Transverse colon (tissue), 3 donors: ENCODE data around the gene CD300LG.

ENCODE experiments used
- EP300 ChIP-seq: sonication (generic); formaldehyde crosslinking; IDR thresholded peaks from one replicate; pipeline ENCODE4 v1.6.1; 2017; ENCODE audit warnings: antibody characterized with exemption, low read depth
- POLR2A ChIP-seq: fragments of 450-650 bp; IDR thresholded peaks from one replicate; pipeline ENCODE4 v1.6.1; 2016; ENCODE audit warnings: antibody characterized with exemption, mild to moderate bottlenecking, moderate library complexity
- TF ChIP-seq, protein P1 (sequence below), 5 experiments: fragments of 200-600 bp in 3 of 5; fragments of 450-650 bp in 2 of 5; sonication (generic) in 3 of 5; IDR thresholded peaks; 1 replicate in 2 of 5; 2 replicates in 3 of 5; pipeline ENCODE4 v1.5.1; 2016 to 2017; ENCODE audit warnings: antibody characterized with exemption in 5 of 5, inconsistent platforms in 3 of 5, mild to moderate bottlenecking in 2 of 5, moderate library complexity in 1 of 5

DNA sequence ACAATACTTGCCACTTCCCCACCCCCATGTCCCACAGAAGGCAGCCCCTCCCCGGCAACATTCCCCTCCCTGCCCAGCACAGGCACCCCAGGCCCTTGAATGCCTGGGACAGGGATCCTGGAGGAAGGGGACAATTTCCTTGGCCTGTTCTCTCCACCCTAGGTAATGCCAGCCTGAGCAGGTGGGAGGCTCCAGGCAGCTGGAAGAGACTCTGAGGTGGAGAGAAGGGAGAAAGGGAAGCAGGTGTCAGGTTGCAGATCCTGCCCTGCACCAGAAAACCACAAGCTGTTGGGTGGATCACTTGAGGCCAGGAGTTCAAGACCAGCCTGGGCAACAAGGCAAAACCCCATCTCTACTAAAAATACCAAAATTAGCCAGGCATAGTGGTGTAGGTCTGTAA, 51.5 kb downstream of the CD300LG start:
- TF ChIP-seq, protein P1, sequence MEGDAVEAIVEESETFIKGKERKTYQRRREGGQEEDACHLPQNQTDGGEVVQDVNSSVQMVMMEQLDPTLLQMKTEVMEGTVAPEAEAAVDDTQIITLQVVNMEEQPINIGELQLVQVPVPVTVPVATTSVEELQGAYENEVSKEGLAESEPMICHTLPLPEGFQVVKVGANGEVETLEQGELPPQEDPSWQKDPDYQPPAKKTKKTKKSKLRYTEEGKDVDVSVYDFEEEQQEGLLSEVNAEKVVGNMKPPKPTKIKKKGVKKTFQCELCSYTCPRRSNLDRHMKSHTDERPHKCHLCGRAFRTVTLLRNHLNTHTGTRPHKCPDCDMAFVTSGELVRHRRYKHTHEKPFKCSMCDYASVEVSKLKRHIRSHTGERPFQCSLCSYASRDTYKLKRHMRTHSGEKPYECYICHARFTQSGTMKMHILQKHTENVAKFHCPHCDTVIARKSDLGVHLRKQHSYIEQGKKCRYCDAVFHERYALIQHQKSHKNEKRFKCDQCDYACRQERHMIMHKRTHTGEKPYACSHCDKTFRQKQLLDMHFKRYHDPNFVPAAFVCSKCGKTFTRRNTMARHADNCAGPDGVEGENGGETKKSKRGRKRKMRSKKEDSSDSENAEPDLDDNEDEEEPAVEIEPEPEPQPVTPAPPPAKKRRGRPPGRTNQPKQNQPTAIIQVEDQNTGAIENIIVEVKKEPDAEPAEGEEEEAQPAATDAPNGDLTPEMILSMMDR (IDR thresholded peaks at IDR 0.05), result no peak
- TF ChIP-seq EP300 (no peak), POLR2A (no peak)
